Astrocyte of the hippocampus (primary cell): ENCODE results near the gene GPC5.
A peak's percentile ranks its signal among the peaks of the same experiment; 100 is the strongest.

Experiments used
- DNase-seq: peaks from one replicate; pipeline ENCODE4 v3.0.0; 2011; ENCODE audit warnings: low read depth, low spot score

Gene GPC5

DNA sequence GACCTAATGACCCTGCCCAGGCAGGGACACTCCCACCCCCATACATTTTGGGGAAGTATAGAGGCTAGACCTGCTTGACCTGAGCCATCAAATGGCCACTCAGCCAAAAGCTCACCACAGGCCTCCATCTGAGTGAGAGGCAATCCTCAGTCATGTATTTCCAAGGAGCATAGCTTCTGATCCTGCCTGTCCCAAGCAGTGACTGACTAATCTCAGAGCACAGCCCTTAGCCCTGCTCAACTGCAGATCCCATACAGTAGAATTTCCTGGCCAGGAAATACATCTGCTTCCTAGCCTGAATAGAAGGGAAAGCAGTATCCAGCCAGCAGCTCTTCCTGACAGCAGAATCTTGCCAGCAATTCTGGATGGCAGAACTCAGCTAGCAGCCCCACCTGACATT lies 947.6 kb downstream of the GPC5 start:
- DNase-seq: no peak

DNA sequence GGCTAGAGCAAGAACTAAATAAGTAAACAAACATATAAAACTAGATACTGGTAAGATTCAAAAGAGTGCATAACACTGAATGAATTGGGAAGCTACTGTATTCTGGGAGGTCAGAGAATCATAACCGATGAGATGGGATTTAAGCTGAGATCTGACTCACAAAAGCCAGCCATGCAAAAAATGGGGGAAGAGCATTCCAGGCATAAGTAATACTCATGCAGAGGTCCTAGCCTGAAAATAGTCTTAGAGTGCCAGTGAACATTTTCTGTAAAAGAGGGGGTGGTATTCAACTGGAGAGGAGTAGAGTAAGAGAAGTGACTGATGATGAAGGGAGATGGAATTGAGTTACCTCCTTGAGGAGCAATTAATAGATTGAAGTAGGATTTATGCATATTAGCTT lies 956.2 kb downstream of the GPC5 start:
- peak; percentile 31 for DNase-seq

DNA sequence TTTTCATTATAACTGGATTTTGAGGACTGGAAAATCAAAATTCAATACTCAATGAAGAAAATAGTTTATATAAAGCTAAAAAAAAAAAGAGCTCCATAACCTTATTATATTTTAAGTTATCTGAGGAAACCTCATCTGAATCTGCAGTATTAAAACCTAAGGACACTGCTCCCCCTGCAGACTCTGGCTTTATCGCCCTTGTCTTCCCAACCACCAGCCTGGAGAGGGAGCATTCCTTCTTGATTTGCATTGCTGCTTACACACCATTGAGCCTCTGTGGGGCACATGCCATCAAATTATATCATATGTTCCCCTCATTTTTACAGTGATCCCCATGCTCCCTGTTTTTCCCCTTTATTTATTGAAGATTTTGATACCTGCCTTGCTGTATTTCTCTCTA lies 956.8 kb downstream of the GPC5 start:
- peak; percentile 44 for DNase-seq

DNA sequence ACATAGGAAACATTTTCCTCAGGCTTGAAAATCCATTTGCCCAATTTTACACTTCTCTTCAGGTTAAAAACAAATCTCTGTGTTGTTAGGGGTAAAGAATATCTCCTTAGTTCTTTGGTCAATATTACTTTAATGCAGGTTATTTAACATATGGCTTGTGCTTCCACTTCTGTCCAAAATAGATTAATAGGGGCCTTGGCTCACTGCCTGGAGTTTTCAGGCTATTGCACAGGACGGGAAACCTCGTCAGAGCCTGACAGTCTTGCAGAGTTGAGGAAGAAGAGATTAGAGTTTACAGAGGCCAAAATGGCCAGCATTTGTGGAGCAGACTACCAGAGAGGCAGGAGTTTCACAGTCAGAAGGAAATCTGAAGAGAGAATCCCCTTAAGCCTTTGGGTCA lies 964.3 kb downstream of the GPC5 start:
- DNase-seq: peak; percentile 6

DNA sequence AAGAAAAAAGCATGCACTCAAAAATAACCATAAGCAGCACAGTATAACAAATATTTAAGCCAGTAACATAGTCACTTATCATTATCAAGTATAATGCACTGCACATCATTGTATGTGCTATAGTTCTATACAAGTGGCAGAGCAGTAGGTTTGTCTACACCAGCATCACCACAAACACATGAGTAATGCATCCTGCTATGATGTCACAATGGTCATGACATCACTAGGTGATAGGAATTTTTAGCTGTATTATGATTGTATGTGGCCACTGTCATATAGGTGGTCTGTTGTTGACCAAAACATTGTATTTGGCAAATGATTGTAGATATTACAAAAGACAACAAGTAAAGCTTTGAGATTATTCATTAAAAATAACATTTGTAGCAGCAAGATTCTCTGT lies 967.5 kb downstream of the GPC5 start:
- DNase-seq: no peak

DNA sequence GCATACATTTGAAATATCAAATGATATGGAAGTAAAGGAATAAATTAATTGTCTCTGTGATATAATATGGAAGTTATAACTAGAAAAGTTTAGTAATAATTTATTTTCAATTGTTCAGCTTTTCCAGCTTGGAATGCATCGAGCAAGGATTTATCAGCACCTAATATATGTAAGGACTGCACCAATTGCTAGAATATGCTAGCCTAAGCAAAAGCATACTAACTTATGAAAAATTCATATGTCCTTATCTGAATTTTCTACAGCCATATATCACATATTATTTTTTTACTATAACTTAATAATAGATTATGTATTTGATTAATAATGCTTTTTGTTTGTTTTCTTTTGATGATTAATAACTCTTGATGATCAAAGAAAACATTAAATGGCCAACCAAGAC lies 979.0 kb downstream of the GPC5 start:
- no peak for DNase-seq

DNA sequence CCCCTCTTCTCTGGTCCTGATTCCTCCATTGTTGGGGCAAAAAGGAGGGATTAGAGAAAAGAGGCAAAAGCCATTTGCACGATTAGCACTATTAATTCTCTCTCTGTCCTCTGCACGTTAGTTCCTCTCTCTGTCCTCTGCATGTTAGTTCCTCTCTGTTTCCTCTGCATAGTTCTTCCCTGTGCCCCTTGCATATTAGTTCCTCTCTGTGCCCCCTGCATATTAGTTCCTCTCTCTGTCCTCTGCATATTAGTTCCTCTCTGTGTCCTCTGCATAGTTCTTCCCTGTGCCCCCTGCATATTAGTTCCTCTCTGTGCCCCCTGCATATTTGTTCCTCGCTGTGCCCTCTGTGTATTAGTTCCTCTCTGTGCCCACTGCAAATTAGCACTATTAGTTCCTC lies 981.0 kb downstream of the GPC5 start:
- no peak for DNase-seq

DNA sequence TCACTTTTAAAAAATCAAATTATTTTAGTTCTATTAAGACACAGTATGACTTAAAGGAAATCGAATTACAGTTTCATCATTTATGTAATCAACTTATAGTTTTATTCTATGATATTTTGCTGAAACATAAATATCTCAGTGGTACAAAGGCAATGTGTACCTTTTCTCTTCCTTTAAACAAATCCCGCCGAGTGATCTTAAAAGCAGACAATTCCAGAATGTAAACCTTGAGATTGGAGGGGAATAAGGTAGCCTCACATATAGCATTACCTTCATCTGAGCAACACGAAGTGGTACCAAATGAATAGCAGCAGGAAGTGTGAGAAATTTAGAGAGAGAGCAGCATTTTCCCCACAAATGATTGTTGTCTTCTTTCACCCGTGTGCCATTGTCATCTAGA lies 986.0 kb downstream of the GPC5 start:
- no peak for DNase-seq

DNA sequence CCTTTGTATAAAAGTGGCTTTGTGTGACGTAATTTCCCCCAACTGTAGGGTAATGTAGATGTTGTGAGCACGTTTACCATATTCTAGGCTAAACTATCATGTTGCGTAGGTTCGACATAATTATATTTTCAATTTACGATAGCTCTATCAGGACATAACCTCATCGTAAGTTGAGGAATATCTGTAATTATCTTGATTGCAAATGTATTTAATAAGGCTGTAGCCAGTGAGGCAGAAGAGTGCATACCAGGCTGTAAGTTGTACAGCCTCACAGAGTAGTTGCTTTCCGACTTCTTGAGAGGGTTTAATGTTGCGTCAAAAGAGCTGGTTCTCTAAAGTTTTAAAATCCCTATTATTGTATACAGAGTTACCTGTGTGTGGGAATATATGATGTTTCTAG lies 988.8 kb downstream of the GPC5 start:
- DNase-seq: no peak

DNA sequence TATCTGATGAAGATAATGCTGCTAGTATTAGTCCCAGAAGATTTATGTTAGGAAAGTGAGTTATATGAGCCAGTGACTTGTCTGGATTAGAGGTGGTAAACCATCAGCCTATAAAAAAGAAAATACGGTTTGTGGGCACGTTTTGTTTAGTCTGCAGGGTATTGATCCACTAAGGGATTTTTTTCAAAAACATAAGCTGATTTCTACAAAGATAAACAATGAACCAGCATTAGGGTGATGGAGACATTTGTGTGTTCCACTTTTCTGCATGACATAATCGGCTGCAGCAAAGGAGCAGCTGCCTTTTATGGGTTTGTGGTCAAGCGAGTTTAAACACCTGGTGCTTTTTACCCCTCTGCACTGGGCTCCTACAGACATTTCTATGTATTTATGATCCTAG lies 991.8 kb downstream of the GPC5 start:
- no peak for DNase-seq

DNA sequence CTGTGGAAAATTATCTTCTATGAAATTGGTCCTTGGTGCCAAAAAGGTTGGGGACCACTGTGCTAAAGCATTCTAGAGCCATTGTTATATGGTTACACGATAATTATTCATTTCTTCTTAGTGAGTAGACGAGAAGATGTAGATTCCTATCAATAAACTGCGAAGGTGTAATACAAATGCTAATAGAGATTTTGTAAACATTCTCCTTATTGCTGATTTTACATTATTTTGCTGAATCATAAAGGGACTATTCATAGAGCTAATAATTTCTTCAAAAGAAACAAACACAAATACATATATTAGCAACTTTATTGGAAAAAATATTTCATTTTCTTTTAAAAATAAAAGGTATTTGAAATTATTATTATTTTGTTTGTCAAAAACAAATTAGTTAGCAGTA lies 1005.2 kb downstream of the GPC5 start:
- no peak for DNase-seq

DNA sequence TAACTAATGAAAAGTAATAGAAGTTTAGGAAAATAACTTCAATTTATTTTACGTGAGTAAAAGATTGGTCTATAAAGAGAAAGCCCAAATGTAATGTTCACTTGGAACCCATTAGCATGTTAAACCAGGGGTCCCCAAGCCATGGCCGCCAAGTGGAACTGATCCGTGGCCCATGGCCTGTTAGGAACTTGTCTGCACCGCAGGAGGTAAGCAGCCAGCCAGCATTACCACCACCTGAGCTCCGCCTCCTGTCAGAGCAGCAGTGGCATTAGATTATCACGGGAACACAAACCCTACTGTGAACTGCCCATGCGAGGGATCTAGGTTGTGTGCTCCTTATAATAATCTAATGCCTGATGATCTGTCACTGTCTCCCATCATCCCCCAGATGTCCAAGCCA lies 1009.4 kb downstream of the GPC5 start:
- no peak for DNase-seq

DNA sequence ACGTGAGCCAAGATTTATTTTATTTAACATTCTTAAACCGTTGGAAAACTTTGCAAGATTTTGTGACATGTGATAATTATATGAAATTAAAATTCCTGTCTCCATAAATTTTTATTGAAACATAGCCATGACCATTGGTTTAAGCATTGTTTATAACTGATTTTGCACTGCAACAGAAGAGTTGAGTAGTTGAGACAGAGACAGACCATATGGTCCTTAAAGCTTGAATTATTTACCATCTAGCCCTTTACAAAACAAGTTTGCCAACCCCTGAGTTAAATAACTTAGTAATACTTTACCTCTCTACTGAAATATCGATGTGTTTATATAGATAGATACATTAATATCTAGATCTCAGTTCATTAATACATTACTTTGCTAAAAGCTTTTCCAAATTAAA lies 1014.1 kb downstream of the GPC5 start:
- no peak for DNase-seq

DNA sequence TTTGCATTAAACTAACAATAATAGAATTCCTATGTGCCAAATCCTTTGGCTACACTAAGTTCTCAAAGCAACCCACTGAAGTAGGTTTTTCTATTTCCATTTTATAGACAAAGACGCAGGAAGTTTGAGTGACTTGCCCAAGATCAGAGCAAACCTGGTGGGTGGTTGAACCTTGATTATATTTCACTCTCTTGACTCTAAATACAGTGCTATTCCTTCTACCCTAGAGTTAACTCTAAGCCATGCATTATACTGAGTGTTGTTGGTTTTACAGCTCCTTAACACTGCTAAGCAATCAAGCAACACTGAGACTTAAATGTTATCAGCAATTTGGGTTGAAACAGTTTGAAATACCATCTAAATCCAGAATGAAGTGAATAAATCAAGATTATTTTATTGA lies 1014.6 kb downstream of the GPC5 start:
- no peak for DNase-seq

DNA sequence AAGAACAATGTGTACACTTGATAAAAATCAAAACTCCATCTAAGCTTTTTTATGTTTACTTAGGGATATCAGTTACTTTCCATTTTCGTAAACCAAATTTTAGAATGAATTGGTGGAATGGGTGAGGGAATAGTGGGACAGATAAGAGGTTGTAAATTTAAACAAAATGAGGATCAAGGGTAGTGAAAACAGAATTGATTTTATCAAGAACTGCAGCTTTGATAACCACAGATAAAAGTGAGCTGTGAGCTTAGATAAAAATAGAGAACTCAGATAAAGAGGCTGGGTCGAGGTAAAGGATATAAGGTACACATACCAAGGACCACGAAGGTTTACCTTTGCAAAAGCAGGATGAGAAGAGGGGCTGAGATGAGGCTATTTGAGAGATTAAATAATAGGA lies 1015.0 kb downstream of the GPC5 start:
- DNase-seq: no peak

DNA sequence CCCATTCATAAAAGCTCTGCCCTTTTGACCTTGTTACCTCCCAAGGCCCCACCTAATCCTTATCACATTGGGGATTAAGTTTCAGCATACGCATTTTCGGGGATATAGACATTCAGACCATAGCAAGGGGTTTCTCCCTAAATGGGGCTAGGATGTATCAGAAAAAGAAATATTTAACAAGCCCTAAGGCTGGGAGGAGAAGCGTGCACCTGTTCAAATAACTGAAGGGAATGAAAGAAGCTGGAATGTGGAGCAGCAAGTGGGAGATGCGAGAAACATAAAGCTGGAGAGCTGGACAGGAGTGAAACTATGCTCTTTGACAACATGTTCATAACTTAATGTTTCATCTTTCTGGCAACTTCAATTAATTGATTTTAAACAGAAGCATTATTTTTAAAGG lies 1016.4 kb downstream of the GPC5 start:
- DNase-seq: no peak

DNA sequence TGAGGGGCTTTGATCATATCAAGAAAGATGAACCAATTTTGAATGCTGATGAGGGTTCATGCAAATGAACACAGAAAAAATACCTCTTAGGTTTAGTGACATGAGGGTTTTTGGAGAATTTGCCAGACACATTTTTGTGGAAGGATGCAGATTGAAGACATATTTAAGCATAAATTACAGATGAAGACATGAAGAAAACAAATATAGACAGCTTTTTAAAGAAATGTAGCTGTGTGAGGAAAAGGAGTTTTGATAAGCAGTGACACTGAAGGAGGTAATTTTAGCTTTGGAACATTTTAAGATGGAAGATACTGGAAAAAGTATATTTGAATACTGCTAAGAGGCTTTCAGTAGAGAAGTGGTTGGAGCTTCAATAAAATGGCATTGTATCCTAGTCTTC lies 1017.4 kb downstream of the GPC5 start:
- no peak for DNase-seq

DNA sequence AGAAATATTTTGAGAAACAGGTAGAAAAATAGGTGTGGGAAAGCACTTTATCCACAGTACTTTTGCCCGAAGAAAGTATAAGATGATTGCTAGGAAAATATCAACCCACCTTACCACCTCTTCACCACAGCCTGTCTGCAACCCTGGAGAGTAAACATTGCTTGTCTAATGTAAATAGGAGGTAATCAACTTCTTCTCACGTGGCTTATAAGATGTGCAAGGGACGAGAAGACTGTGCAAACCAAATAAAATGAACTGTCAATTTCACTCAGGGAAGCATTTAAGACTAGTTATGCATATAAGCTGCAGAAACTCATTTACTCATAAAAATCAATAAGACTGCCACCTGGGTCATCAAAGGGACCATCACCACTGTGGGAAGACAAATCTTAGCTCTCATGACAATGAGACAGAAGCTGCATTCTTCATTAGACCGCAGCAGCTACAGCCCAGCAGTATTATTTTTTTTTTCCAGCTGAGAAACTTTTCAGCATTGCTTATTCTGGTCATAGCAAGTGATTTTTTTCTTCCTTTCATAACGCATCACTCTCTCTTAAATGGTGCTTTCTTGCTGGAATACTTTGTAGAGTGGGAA lies 1020.5 kb downstream of the GPC5 start:
- no peak for DNase-seq

DNA sequence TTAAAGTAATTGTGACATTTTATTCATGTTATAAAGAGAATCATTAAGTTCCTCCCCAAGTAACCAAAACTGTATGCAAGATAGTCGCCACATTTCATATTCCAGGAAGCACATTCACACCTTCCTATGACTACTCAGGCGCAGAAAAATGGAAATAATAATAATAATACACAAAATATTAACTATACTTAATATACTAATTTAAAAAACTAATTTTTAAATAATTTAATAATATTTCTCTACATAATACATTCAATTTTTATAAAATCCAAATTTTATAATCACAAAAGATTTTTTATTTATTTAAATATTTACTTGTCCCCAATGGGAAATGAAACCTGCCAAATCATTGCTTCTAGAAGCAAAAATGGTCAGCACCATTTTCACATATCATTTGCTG lies 1030.8 kb downstream of the GPC5 start:
- DNase-seq: no peak

DNA sequence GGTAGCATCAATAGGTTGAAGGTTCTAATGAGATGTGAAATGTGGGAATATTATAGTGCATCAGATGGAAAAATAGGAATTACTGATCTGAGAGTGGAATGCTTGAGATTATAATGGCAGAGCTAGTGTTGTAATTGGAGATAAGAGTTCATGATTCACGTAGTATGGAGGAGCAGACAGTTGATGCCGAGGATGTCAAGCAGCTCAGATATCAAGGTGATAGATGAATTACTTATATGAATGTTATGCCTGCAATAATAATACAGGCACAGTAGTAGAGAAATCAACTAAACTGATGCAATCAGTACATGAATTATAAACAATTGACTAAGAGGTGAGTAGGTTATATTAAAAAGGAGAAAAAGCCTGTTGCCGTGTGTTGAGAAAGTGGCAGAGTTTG lies 1035.0 kb downstream of the GPC5 start:
- DNase-seq: no peak

DNA sequence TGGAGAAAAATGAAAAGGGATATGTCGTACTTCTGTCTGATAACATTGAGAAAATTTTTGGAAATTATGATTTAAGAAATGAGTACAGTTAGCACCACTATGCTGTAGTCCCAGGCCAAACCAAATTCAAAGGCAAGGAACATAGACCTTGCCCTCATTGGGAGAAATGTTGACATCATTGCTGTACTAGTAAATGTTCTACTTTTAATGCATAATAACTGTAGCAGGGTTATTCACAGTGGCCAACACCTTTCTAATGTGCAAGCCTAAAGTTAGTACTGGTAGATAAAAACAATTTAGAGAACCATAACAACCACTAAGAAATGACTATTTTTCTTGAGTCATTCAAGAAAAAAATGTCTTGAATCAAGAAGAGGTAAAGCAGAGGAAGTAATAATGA lies 1035.5 kb downstream of the GPC5 start:
- no peak for DNase-seq

DNA sequence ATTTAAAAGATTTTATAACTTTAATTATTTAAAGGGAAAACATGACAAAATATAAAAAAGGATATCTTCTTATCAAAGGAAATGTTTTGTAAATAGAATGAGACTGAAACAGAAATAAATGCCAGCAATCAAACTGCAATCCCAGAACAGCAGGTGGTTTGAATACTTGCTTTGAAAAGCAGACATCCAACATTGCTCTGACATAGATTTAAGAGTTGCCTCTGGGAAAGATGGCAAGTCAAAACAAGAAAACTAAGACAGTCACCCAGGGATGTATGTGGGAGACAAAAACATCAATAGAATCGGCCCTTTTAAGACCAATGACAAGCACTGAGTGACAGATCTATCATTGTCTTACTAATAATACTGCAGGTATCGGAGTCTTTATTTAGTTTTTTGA lies 1038.5 kb downstream of the GPC5 start:
- DNase-seq: no peak

DNA sequence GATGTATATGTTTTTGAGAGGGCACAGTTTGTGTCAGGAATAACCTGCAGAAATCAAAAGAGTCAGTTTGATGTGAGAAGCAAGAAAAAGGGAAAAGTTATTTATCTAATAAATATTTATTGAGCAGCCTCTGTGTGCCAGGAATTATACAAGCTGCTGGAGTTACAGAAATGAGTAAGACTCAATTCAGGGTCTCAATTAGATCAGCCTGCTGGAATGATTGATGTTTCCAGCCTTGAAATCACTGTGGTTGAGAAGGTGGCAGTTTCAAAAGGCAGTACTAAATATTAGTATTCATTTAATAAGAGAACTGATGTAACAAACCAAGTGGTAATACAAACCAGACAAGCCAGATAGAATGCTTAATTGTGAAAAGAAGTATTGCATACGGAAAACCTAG lies 1045.8 kb downstream of the GPC5 start:
- no peak for DNase-seq

DNA sequence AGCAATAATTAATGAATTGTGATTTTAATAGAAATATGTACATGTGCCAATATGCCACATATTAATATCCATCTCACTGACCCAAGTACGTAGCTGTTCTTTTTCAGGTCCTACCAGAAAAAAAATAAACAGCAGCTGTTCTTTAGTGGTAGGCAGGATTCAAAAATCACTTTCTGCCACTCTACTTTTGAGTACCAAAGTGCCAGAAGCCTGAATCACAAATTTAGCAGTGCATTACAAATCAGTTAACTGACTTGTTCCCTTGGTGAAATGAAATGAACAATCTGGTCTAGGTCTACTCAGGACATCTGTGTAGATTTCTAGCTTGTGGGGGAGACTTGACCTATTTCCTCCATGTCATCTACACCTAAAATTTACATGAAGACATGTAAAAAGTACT lies 1052.6 kb downstream of the GPC5 start:
- DNase-seq: no peak

DNA sequence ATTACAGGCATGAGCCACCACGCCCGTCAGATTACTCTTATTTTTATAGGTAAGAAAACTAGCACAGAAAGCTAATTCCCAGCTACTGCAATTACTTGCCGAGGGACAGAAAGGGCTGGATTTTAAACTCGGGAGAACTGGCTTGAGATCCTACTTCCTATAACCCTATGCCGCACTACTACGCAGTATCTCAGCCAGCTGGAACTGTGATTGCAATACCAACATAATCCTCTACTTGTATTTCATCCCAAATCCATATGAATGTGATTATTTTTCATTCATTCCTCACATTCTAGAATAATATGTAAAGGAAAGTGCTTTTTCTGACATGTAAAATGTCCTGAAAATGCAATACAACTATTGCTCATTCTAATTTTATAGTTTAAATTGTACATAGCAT lies 1054.4 kb downstream of the GPC5 start:
- DNase-seq: no peak
